Activated naive CD4-positive, alpha-beta T cell treated with Interleukin-2 at 50 U/mL for 16 hours (primary cell): Measurements from ENCODE around the gene SLC39A11.

Experiments used
- DNase-seq: peaks from one replicate; pipeline ENCODE4 v3.0.0-alpha.2; 2020

SLC39A11 gene

DNA sequence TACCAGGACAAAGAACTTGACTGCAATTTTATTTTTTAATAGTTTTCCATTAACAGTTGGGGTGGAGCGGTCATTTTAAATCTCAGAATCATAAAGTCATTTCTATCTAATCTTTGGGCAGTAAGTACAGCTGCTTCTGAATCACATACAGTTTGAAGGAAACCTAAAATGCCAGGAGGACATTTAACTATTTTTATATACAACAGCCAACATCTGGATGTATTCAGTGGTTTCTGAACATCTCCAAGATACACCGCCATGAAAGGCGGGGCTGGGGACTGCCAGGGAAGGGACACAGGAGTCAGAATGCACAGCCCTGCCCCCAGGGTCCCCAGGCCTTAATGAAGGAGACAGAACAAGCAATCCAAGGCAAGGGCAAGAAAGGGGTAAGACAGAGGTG lies 392.3 kb downstream of the SLC39A11 start:
- DNase-seq, result no peak

DNA sequence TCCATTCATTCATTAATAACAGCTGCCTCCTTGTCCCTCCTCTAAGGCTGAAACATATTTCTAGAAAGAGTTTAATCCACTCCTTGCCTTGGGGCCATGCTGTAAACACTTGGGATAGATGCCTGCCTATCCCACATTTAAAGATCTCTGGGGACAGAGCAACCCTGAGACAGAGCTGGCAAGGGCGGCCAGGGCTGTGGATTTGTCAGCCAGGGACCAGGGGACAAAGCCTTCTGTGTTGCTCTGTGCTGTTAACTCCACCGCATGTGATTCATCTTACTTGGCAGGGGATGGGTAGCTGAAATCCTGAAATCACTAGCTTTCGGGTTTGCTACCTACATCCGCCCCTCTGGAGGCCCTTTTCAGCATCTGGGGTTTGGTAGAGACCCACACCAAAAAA lies 392.9 kb downstream of the SLC39A11 start:
- no peak for DNase-seq

DNA sequence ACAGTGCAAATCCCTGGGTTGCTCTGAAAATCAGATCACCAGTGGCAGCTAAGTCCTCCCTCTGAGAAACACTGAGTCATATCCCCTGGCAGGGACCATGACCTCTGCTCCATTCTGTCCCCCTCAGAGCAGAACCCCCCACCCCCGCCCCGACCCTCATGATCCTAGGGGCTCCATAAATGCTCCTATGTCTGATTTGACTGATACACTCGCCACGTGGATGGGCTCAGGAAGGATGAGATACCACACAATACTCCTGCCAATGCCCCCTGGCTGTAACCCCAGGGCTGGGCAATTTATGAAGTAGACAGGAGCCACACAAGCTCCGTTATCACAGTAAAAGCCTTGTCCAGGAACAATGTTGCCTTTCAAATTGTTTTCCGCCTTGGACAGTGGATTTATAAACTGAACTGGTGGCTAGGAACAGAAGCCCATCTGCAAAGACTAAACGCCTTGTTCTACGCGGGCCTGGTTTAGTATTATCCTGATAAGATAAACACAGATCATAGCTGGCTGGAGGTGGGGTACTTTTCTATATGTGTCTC lies 394.8 kb downstream of the SLC39A11 start:
- no peak for DNase-seq

DNA sequence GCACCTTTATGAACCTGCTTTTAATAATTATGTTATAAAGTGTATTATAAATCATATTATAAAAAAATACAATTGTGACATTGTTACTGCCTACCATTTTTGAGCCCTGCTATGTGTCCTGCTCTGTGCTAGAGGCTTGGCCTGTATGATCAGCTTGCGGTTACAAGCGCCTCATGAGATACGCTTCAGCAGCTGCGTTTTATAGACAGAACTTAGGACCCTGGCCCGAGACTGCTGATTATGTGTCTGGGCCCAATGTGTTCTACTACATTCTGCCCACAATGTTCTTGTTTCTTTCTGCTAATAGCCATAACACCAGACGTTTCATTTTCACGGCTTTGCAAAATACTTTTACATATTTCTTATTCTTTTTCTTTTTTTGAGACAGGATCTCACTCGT lies 395.8 kb downstream of the SLC39A11 start:
- no peak for DNase-seq

DNA sequence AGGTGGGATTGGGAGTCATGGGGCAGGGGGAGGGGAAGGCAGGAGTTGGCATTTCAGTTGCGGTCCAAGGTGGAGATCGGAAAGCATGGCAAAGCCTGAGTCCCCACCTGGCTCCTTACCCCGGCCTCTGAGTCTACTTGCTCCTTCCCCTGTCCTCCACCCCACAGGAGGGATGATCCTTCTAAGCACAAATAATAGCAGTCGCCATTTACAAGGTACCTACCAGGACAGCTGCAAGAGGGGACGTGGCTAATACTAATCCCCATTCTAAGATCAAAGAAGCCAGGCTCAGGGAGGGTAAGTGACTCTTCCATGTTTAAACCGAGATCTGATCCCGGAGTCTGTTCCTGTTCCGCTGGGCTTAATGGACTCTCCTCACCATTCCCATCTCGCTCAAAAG lies 396.3 kb downstream of the SLC39A11 start:
- no peak for DNase-seq

DNA sequence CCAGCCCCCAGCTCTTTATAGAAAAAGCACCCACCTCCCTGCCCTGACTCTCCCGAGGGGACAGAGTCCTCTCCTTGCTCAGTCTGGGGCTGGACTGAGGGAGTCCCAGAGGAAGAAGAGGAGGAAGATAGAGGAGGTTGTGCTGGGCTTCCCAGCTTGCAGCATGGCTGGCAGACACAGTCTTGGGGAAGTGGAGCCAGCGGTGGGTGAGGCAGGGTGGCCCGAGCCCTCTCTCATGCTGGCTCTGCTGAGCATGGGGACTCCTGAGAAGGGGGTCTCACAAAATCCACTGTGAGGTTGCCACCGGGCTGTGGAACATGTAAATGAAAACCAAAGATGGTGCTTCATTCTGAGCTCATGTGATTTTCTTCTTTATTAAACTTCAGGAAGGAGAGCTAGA lies 398.5 kb downstream of the SLC39A11 start:
- no peak for DNase-seq

DNA sequence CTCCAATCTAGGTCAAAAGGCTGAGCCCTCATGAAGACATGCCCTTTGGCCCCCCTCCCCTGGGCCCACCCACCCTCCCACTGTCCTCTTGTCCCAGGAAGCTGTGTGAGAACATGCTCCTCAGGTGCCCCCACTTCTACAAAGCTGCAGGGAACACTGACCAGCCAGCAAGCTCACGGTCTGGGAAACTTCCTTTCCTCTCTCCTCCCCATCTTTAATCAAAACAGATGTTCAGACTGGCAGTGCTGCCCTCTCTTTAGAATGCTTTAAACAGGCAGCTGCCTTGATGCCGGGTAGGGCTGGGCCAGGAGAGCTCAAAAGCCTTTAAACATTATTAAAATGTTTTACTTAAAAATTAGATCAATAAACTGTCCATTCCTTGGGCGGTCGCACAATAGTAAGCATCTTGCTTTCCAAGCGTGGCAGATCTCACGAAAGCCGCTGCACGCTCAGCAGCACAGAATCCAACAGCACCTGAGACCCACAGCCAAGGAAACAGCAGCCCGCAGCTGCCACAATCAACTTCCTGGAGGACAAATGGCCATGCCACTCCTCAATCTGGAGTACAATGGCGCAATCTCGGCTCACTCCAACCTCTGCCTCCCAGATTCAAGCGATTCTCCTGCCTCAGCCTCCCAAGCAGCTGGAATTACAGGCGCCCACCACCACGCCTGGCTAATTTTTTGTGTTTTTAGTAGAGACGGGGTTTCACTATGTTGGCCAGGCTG lies 399.2 kb downstream of the SLC39A11 start:
- DNase-seq, result no peak

DNA sequence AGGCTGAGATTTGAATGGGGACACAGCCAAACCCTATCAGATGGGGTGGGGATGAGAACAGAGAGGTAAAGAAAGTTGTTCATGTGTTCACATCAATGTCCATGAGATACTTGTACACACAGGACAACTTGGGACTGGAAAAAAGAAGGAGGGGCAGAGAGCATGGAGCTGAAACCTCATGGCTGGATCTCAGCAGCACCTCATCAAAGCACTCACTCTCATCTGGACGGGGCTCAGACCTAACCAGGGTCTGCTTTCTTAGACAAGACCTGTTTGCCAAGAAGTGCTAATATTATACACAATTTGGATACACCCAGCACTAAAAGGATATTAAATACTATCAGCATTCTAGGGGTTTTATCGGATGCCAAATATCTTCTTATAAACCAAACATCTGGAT lies 399.8 kb downstream of the SLC39A11 start:
- no peak for DNase-seq

DNA sequence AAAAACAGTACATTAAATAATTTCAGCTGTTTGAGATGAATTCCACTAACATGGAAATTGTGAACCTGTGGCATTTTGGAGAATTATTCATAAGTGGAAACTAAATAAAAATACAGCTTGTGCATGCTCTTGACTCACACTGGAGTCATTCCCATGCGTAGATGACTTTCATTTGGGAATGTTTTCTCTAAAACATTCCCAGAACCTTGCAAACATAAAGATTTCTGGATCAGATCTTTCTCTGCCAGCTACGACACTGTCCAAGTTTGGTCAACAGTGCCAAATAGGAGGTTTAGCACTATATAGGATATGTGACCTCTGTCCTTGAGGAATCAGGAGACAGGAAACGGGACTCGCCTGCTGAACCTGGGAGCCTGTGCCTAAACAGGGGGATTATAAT lies 400.9 kb downstream of the SLC39A11 start:
- no peak for DNase-seq

DNA sequence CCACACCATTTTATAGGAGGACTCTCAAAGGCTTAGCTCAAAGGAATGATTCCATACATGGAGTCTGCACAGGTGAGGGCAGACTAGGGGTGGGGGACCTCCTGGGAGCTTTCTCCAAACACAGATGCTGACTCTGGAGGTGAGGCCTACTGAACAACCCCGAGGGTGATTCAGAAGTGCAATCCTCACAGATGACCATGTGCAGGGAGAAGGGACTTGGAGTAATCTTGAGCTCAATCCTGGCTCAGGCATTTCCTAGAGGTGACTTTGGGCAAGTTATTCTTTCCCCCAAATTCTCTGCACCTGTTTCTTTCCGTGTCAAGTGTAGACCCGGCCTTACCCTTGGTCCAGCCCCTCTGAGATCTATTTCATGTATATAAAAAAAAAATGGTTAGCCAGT lies 401.5 kb downstream of the SLC39A11 start:
- no peak for DNase-seq

DNA sequence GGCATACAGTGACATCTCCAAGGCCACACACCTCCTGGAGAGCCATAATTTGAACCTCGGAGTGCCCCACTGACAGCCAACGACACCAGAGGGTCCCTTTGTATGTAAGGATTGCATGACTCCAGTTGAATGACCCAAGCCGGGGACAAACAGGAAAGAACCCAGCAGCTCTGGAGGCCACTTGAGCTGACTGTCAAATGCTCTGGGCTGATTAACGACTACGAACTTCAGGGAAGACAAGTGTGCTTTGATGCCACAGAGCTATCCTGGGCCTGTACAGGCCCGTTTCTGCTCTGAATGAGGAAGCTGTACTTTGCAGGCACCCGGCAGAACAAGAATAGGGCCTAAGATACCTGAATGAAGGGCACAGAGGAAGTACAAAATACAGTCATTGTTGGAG lies 404.6 kb downstream of the SLC39A11 start:
- DNase-seq, result no peak

DNA sequence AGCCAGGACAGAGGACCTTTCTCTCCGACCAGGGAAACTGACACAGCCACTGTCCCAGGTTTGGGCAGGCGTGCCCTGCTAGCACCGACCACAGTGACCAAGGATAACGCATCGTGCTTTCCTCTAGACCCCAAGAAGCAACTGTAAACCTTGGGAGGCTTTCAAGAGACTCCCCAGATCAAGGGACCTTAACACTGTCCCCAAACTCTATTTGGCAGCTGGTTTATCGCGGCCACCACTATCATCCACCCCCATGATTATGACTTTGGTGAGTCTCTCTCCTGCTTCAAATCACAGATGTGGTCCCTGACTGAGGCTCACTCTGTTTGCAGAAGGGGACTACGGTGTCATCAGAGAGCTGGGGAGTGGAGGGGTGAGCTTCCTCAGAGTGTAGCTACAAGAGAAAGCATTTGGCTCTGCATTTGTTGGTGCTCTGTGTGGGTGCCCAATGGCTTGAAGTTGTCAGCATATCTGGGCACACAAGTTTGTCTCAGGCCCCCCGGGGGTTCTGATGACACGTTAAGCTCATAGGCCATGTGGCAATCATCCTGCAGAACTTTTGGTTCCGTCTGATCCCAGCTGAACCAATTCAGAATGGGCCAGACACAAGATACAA lies 408.0 kb downstream of the SLC39A11 start:
- no peak for DNase-seq

DNA sequence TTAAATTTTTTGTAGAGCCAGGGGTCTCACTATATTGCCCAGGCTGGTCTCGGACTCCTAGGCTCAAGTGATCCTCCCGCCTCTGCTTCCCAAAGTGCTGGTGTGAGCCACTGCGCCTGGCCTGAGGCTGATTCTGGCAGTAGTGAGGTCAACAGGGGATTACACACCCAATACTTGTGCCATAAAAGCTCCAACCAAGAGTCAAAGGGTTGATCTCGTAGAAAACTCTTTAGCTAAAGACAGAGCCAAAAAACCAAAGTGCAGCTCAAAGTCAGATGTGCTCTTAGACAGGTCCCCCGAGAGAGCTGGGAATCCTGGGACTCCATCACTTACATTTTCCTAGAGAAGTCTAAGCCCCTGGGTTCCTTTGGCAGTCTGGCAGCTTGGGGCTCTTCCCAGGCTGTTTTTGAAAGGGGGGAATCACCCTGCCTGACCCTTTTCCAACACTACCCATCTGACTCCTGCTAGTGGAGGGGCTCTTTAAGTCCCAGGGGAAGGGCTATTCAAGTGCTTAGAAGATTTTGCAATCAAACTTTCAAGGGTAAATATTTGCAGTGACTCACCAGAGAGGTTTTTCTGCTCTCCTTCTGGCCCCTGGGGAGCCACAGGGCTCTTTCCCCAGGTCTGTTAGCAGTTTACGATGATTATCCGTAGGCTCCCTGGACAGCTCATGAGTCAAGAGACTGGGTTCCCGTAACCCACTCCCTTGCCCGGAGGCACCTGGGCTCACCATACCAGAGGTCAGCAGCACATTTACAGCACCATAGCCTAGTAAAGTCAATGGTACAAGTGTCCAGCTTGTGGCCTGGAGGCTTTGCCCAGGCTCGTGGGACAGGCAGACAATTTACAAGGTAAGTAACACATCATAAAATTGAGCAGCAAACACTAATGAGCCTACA lies 408.7 kb downstream of the SLC39A11 start:
- DNase-seq, result no peak

DNA sequence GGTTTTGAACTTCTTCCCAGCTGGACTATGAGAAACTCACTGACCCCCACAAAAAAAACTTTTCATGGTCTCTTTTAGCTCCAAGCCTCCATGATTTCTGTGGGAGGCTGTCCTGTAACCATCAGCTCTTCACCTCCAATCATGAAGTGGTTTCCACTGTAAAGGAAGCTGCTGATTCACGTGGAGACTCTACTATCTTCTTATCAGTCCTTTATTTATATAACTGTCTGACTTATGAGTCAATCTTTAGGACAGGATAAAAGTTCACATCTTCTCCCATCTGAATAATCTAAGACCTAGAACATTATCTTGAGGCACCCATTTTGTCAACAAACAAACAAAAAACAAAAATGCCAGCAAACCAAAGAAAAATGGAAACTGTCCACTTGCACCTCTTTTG lies 409.9 kb downstream of the SLC39A11 start:
- no peak for DNase-seq

DNA sequence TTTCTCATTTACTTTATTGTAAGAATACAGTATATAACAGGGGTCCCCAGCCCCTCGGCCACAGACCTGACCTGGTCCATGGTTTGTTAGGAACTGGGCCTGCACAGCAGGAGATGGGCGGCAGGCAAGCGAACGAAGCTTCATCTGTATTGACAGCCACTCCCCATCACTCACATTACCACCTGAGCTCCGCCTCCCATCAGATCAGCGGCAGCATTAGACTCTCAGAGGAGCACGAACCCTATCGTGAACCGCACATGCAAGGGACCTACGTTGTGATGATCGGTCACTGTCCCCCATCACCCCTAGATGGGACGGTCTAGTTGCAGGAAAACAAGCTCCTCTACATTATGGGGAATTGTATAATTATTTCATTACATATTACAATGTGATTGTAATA lies 410.6 kb downstream of the SLC39A11 start:
- DNase-seq, result no peak

DNA sequence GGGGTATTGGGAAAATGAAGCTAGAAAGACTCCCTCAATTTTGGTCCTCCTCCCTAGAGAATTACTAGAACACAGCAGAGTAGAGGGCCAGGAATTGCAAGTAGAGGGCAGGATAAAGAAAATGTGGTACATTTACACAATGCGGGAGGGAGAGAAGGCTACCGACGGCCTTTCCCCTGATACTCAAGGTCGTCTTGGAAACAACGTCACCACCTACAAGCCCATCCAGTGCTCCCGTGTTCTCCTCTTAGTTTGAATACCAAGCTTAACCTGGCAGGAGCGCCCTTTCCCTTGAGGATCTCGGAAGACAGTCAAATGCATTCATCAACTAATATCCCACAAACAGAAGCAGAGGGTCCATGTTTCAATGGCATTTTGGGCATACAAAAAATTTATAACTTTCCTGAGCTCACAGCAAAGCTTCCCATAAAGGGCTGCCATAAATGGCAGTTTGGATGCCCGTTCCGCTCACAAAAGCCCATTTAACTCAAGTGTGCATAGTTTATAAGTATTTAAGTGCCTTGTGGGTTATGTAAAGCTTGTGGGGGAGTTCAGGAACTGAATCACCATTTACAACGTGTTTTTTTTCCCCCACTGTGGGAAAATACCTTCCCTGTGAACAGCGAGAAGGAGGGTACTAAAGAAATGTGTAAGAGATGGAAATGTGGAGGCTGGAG lies 414.6 kb downstream of the SLC39A11 start:
- DNase-seq, result no peak

DNA sequence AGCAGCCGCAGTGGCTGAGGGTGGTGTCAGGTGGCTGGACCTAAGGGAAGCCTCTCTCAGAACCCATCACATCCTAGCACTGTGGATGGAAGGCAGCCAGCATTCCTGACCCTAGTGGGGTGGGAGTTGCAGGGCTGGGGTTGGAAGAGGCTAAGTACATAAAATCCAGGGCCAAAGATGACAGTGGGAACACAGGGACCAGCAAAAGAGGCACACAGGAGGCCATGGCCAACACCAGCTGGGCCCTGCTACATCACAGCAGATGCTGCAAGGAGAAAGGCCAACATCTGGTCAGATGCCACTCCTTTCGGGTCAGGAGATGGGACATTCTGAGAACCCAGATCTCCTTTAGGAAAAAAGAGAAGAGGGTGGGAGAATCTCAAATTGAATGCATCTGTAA lies 415.4 kb downstream of the SLC39A11 start:
- DNase-seq, result no peak

DNA sequence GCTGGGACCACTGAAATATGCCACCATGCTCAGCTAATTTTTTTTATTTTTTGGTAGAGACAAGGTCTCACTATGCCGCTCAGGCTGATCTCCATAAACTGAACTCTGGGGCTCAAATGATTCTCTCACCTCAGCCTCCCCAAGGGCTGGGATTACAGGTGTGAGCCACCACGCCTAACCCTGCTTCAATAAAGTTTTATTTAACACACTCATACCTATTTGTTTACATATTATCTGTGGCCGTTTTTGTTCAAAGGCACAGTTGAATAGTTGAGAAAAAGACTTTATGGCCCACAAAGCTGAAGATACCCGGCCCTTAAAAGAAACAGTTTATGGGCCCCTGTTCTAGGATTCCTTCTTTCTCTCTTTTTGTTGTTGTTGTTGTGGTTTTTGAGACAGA lies 419.8 kb downstream of the SLC39A11 start:
- DNase-seq, result no peak

DNA sequence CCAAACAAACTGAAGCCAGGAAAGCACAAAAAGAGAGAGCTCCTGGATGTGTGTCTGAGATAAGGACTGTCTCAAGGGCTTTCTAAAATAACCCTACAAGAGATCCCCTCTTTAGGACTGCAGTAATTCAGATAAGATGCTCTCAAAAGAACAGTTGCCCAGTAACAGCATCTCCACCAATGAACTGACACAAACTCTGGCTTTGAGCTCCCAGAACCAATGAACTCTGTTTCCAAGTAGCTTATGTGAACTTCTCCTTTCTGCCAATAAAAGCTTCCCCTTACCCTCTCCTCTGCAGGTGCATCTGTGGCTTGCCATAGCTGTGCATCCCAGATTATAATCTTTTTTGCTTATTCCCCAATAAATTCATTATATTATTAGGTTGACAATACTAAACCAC lies 421.5 kb downstream of the SLC39A11 start:
- DNase-seq, result no peak

DNA sequence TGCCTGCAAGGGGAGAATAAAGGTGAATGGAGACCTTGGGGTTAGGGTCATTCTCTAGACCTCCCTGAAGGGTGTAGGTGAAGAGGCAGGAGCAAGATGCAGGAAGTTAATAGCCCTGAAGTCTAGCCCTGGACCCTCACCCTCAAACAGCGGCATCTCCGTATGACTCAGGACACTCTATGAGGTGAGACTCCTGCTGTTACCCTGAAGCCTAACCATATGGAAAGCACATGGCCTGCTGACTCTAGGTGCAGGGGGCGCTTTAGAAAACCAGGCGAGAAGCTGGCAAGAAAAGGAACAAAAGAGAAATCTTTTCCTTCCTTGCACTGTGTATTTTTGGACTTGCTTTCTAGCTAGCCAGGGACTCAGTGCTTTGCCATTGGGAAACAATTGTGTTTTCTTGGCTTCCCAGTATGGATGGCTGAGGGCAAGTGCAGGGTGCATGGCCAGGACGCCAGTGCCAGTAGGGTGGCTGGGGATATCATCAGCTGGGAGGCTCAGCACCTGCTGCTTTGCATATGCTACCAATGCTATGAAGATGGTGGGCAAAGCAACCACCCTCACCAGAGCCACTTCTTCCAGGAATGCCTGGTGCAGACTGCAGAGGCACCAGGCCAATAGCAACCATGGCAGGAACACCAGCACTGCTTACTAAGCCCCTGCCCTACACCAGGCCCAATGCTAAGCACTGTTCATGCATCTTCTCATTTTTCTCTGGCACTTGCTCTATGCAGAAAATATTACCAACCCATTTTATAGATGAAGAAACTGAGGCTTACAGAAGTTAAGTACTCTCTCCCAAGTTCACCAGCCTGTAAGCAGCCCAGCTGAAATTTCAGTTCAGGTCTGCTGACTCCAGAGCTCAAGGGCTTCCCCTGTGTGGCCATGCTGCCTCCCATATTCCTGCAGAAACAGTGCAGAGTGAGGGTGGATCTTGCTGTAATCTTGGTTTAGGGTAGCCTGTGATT lies 425.1 kb downstream of the SLC39A11 start:
- DNase-seq, result no peak
